HFF-Myc (cell line): Measurements from ENCODE around the gene S100A7.

Experiments used
- DNase-seq: peaks from one replicate; pipeline ENCODE4 v3.0.0-alpha.2; 2011; ENCODE audit warnings: low read depth; ENCODE audit errors: extremely low read depth
- H3K4me3 ChIP-seq: replicated peaks from 2 replicates; pipeline ENCODE4 v1.5.1; 2011; ENCODE audit warnings: low read depth, mild to moderate bottlenecking, control low read depth, low read length
- CTCF ChIP-seq: IDR thresholded peaks from 2 replicates; pipeline ENCODE4 v1.5.1; 2012; ENCODE audit warnings: mild to moderate bottlenecking, low read depth, low read length, control low read depth; ENCODE audit errors: missing control alignments

The S100A7 gene

GRCh38 chr1:153490272-153491051 is 30.0 kb upstream of the S100A7 start:
- no peak overlapping the region for H3K4me3 ChIP-seq
- peak; percentile 66 for DNase-seq

GRCh38 chr1:153488731-153489130 is 28.3 kb upstream of the S100A7 start:
- TF ChIP-seq CTCF: no peak
- no peak overlapping the region for H3K4me3 ChIP-seq
- no peak for DNase-seq

More at GRCh38 chr1:153490272-153491051, 30.0 kb upstream of the S100A7 start:
- no peak for TF ChIP-seq CTCF

- DNase-seq: no peak
- no peak for TF ChIP-seq CTCF
- no peak overlapping the region for H3K4me3 ChIP-seq
Observed at GRCh38 chr1:153487707-153488106, 27.3 kb upstream of the S100A7 start.

- DNase-seq: no peak
- TF ChIP-seq CTCF: no peak
- no peak overlapping the region for H3K4me3 ChIP-seq
Observed at GRCh38 chr1:153485863-153486262, 25.4 kb upstream of the S100A7 start.

GRCh38 chr1:153483776-153484175 is 23.3 kb upstream of the S100A7 start:
- no peak for TF ChIP-seq CTCF
- no peak for DNase-seq
- H3K4me3 ChIP-seq: no peak overlapping the region

GRCh38 chr1:153481124-153481523 is 20.7 kb upstream of the S100A7 start:
- no peak for TF ChIP-seq CTCF
- DNase-seq: no peak
- H3K4me3 ChIP-seq: no peak overlapping the region
